ENCODE results near the gene GPC5. TPM values are rescaled to one million over a fixed set of nuclear protein-coding genes. Genes with fewer than 3 reads are reported as not detected.
A peak's percentile ranks its signal among the peaks of the same experiment; 100 is the strongest.

Gene GPC5
- total RNA-seq, 2 donors from 2014 or later: 0.22 to 0.51 TPM

DNA sequence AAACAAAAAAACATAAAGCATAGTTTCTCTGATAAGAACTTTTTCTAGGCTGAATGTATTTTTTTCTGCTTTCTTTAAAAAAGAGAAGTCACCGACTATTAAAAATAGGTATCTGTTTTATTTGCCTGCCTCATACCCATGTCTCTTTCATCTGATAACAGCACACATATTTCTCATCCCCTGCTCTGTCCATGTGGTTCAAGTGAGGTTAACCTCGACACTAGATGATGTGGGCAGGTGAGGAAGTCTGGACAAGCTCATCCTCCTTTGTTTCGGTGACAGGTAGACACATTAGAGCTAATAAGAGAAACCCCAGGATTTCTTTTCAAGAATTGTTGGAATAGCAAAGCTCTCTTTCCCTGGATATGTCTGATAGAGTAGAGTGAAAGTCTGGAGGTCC is 222.7 kb downstream of the GPC5 start:
- no peaks in the 10 kb centered on the region for H3K36me3 Mint-ChIP-seq (ENCODE audit: low read depth)
- H3K4me1 Mint-ChIP-seq: peaks cover 15% of the 10 kb centered on the region
- Histone ChIP-seq H3K27me3 (ENCODE audit: control insufficient read depth, insufficient read depth, low read length, poor library complexity, severe bottlenecking) (no peaks in the 10 kb centered on the region), H3K27ac (ENCODE audit: low read depth, low read length) (no peak overlapping the region), H3K4me3 (ENCODE audit: low read length) (no peak overlapping the region), H3K9me3 (ENCODE audit: control insufficient read depth, low read length) (no peaks in the 10 kb centered on the region), H3K4me1 (ENCODE audit: control insufficient read depth, insufficient read depth, low read length) (no peaks in the 10 kb centered on the region), H3K9ac (ENCODE audit: extremely low read depth, low read length, poor library complexity, severe bottlenecking) (no peak overlapping the region), H3K36me3 (ENCODE audit: control insufficient read depth, insufficient read depth, low read length) (no peaks in the 10 kb centered on the region)
- no peaks in the 10 kb centered on the region for H3K27me3 Mint-ChIP-seq (ENCODE audit: insufficient read depth)
- no peak overlapping the region for H3K4me3 Mint-ChIP-seq
- no peaks in the 10 kb centered on the region for H3K9me3 Mint-ChIP-seq
- no peak for DNase-seq
- no peak overlapping the region for H3K27ac Mint-ChIP-seq
- 89 to 95% methylated on average over 3 of the region's 3 CpGs for WGBS, 2 experiments (ENCODE audit: insufficient coverage in 1 of 2, insufficient read length in 1 of 2)
- TF ChIP-seq, protein P1, sequence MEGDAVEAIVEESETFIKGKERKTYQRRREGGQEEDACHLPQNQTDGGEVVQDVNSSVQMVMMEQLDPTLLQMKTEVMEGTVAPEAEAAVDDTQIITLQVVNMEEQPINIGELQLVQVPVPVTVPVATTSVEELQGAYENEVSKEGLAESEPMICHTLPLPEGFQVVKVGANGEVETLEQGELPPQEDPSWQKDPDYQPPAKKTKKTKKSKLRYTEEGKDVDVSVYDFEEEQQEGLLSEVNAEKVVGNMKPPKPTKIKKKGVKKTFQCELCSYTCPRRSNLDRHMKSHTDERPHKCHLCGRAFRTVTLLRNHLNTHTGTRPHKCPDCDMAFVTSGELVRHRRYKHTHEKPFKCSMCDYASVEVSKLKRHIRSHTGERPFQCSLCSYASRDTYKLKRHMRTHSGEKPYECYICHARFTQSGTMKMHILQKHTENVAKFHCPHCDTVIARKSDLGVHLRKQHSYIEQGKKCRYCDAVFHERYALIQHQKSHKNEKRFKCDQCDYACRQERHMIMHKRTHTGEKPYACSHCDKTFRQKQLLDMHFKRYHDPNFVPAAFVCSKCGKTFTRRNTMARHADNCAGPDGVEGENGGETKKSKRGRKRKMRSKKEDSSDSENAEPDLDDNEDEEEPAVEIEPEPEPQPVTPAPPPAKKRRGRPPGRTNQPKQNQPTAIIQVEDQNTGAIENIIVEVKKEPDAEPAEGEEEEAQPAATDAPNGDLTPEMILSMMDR (conservative IDR thresholded peaks at IDR 0.05): no peak

DNA sequence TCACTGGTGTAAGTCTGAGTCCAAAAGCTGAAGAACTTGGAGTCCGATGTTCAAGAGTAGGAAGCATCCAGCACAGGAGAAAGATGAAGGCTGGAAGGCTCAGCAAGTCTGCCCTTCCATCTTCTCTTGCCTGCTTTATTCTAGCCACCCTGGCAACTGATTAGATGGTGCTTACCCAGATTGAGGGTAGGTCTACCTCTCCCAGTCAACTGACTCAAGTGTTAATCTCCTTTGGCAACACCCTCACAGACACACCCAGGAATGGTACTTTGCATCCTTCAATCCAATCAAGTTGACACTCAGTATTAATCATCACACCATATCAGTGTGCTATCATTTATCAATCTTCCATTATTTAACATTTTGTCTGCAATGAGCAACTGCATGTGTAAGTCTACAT is 223.5 kb downstream of the GPC5 start:
- Mint-ChIP-seq H3K27me3 (ENCODE audit: insufficient read depth) (no peaks in the 10 kb centered on the region), H3K4me1 (peaks cover 15% of the 10 kb centered on the region), H3K36me3 (ENCODE audit: low read depth) (no peaks in the 10 kb centered on the region), H3K4me3 (no peak overlapping the region), H3K9me3 (no peaks in the 10 kb centered on the region), H3K27ac (no peak overlapping the region)
- TF ChIP-seq, protein P1 (conservative IDR thresholded peaks at IDR 0.05): no peak
- Histone ChIP-seq H3K9ac (ENCODE audit: extremely low read depth, low read length, poor library complexity, severe bottlenecking) (no peak overlapping the region), H3K9me3 (ENCODE audit: control insufficient read depth, low read length) (no peaks in the 10 kb centered on the region), H3K4me1 (ENCODE audit: control insufficient read depth, insufficient read depth, low read length) (no peaks in the 10 kb centered on the region), H3K27me3 (ENCODE audit: control insufficient read depth, insufficient read depth, low read length, poor library complexity, severe bottlenecking) (no peaks in the 10 kb centered on the region), H3K36me3 (ENCODE audit: control insufficient read depth, insufficient read depth, low read length) (no peaks in the 10 kb centered on the region), H3K27ac (ENCODE audit: low read depth, low read length) (no peak overlapping the region), H3K4me3 (ENCODE audit: low read length) (no peak overlapping the region)
- DNase-seq: no peak
- 100% methylated on average over 1 of the region's 1 CpG for WGBS, 2 experiments (ENCODE audit: insufficient coverage in 1 of 2, insufficient read length in 1 of 2)

DNA sequence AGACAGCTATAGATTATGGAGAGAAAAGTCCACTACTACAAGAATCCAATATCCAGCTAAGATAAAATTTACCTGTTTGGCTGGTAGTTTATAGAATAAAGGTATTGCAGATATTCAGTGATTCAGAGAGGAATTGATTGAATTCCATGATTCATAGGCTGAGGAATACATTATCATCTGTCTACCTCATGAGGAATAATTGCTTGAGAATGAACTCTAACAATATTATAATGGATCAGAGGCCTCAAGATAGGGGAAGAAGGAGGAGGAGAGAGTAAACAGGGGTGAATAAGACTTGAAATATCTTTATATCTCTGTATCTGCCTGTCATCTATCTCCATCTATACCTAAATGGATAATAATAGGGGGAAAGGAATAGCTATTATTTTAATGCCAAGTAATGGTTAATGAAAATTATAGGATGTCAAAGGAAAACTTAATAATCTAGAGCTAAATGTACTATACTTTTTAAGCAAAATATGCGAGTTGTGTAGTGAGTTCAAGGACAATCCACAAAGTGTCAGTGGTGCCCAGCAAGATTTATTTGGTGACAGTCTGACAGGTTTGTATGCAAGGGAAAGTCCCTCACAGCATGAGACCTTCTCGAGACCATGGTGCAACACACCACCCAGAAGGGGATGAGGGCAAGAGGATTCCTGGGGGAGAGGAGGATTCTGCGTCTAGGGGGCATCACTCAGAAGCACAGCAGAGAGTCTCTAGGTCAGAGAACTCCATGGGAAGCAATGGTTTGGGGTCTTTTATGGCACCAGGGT is 224.5 kb downstream of the GPC5 start:
- no peak overlapping the region for H3K27ac ChIP-seq (ENCODE audit: low read depth, low read length)
- WGBS, 2 experiments (ENCODE audit: insufficient coverage in 1 of 2, insufficient read length in 1 of 2): 58 to 100% methylated on average over 1 to 3 of the region's 3 CpGs
- no peaks in the 10 kb centered on the region for H3K36me3 ChIP-seq (ENCODE audit: control insufficient read depth, insufficient read depth, low read length)
- TF ChIP-seq, protein P1 (conservative IDR thresholded peaks at IDR 0.05): no peak
- no peak overlapping the region for H3K4me3 Mint-ChIP-seq
- no peak overlapping the region for H3K4me3 ChIP-seq (ENCODE audit: low read length)
- H3K27me3 Mint-ChIP-seq (ENCODE audit: insufficient read depth): no peaks in the 10 kb centered on the region
- H3K9ac ChIP-seq (ENCODE audit: extremely low read depth, low read length, poor library complexity, severe bottlenecking): peak overlapping the region; percentile 18
- no peaks in the 10 kb centered on the region for H3K9me3 ChIP-seq (ENCODE audit: control insufficient read depth, low read length)
- no peaks in the 10 kb centered on the region for H3K36me3 Mint-ChIP-seq (ENCODE audit: low read depth)
- peak; percentile 68 for DNase-seq
- H3K4me1 Mint-ChIP-seq: peaks cover 15% of the 10 kb centered on the region
- H3K27me3 ChIP-seq (ENCODE audit: control insufficient read depth, insufficient read depth, low read length, poor library complexity, severe bottlenecking): no peaks in the 10 kb centered on the region
- no peaks in the 10 kb centered on the region for H3K4me1 ChIP-seq (ENCODE audit: control insufficient read depth, insufficient read depth, low read length)
- H3K9me3 Mint-ChIP-seq: no peaks in the 10 kb centered on the region
- H3K27ac Mint-ChIP-seq: peak overlapping the region; percentile 11
